Mesendoderm (in vitro differentiated cells): Measurements from ENCODE around the gene FST. TPM values are rescaled to one million over a fixed set of nuclear protein-coding genes. Genes with fewer than 3 reads are reported as not detected.
A peak's percentile ranks its signal among the peaks of the same experiment; 100 is the strongest.

Experiments
- DNase-seq: peaks from one replicate; pipeline ENCODE4 v3.0.0; 2013
- H2AK5ac ChIP-seq: 2 replicates; pipeline ENCODE4 v1.6.1; 2013; ENCODE audit warnings: low read length, inconsistent platforms
- H2BK120ac ChIP-seq: 2 replicates; pipeline ENCODE4 v1.6.1; 2013; ENCODE audit warnings: low read depth, mild to moderate bottlenecking, low read length, moderate library complexity, mixed read lengths
- H2BK15ac ChIP-seq: replicated peaks from 2 replicates; pipeline ENCODE4 v1.6.1; 2013; ENCODE audit warnings: low read depth, mild to moderate bottlenecking, moderate library complexity
- H2BK5ac ChIP-seq: 2 replicates; pipeline ENCODE4 v1.6.1; 2013; ENCODE audit warnings: low read length, inconsistent platforms
- H3K18ac ChIP-seq: 2 replicates; pipeline ENCODE4 v1.6.1; 2013; ENCODE audit warnings: mild to moderate bottlenecking, low read length, mixed read lengths
- H3K23ac ChIP-seq: one replicate; pipeline ENCODE4 v1.6.1; 2013; ENCODE audit warnings: low read length
- H3K27ac ChIP-seq: 2 replicates; pipeline ENCODE4 v1.5.1; 2013; ENCODE audit warnings: low read depth, mild to moderate bottlenecking, inconsistent platforms, low read length, moderate library complexity
- H3K27me3 ChIP-seq: 2 replicates; pipeline ENCODE4 v1.6.1; 2013; ENCODE audit warnings: low read length, control low read depth, mild to moderate bottlenecking, inconsistent platforms; ENCODE audit not compliant: insufficient read depth, poor library complexity
- H3K36me3 ChIP-seq: 2 replicates; pipeline ENCODE4 v1.6.1; 2013; ENCODE audit warnings: low read length, inconsistent platforms; ENCODE audit not compliant: control insufficient read depth, insufficient read depth
- H3K4ac ChIP-seq: one replicate; pipeline ENCODE4 v1.6.1; 2013; ENCODE audit warnings: low read depth, mild to moderate bottlenecking, low read length, moderate library complexity
- H3K4me1 ChIP-seq: 2 replicates; pipeline ENCODE4 v1.6.1; 2013; ENCODE audit warnings: low read depth, low read length, inconsistent platforms; ENCODE audit not compliant: control insufficient read depth
- H3K4me2 ChIP-seq: 2 replicates; pipeline ENCODE4 v1.6.1; 2013; ENCODE audit warnings: low read length
- H3K4me3 ChIP-seq: 2 replicates; pipeline ENCODE4 v1.5.1; 2013; ENCODE audit warnings: mild to moderate bottlenecking, low read length
- H3K56ac ChIP-seq: one replicate; pipeline ENCODE4 v1.6.1; 2013; ENCODE audit warnings: low read length
- H3K79me1 ChIP-seq: 2 replicates; pipeline ENCODE4 v1.6.1; 2013; ENCODE audit warnings: low read length, inconsistent platforms
- H3K79me2 ChIP-seq: 2 replicates; pipeline ENCODE4 v1.6.1; 2013; ENCODE audit warnings: mild to moderate bottlenecking, low read length; ENCODE audit not compliant: control insufficient read depth, insufficient read depth
- H3K9ac ChIP-seq: 2 replicates; pipeline ENCODE4 v1.6.1; 2013; ENCODE audit warnings: low read length, inconsistent platforms
- H4K5ac ChIP-seq: one replicate; pipeline ENCODE4 v1.6.1; 2013; ENCODE audit warnings: low read length
- H4K8ac ChIP-seq: one replicate; pipeline ENCODE4 v1.6.1; 2013; ENCODE audit warnings: low read depth, mild to moderate bottlenecking, control low read depth, low read length, moderate library complexity
- WGBS: extraction: QIAGEN DNeasy Blood & Tissue Kit; methylation state at CpG from one replicate; pipeline ENCODE4 v1.1.7; 2013; ENCODE audit warnings: low lambda C conversion rate, missing lambda C conversion rate; ENCODE audit not compliant: insufficient coverage; ENCODE audit errors: extremely low coverage; 5-methylcytosine and 5-hydroxymethylcytosine counted together
- polyA plus RNA-seq, 2 experiments: library from polyadenylated mRNA; stranded (reverse); fragments of 200-250 nt; gene quantifications; one replicate each; pipeline ENCODE4 v1.2.3, GENCODE V29; 2013

FST gene, protein sequence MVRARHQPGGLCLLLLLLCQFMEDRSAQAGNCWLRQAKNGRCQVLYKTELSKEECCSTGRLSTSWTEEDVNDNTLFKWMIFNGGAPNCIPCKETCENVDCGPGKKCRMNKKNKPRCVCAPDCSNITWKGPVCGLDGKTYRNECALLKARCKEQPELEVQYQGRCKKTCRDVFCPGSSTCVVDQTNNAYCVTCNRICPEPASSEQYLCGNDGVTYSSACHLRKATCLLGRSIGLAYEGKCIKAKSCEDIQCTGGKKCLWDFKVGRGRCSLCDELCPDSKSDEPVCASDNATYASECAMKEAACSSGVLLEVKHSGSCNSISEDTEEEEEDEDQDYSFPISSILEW
- 89.5 TPM for polyA plus RNA-seq (2013, experiment 1 of 2)
- polyA plus RNA-seq (2013, experiment 2 of 2) = 99.0 TPM

DNA sequence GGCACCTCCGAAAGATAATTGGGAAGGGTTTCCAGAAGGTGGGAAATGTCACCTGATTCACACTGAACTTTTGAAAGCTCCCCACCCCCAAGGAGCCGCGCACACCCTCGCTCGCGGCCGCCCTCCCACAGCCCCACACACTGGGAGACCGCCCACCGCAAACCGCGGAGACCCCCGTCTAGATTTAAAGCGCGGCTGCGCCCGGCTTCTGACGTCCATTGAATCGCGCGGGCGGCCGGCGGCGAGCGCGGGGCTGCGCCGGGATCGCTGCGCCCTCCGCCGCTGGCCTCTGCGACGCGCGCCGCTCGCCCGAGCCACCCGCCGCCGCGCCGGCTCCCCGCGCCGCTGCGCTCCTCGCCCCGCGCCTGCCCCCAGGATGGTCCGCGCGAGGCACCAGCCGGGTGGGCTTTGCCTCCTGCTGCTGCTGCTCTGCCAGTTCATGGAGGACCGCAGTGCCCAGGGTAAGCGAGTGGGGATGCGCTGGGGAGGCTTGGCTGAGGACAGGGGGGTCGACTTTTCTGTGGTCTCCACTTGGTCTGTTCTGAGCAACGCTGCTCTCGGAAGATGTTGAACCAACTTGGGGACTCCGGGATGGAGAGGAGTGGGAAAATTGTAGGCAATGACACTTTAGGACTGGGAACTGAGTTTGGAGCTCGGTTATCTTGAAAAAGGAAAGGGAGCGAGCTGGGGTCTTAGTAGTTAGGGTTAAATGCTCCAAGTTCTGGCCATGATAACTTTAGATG, at the start of gene FST:
TSS of gene FST (plus strand) at position 214 of the 743 bp plus-strand sequence. CDS start at position 377, 163 bp downstream.
- DNase-seq = peak; percentile 63
- H3K23ac ChIP-seq = peak within 1 kb of the TSS; percentile 59
- peak within 1 kb of the TSS; percentile 20 for H2BK5ac ChIP-seq
- peak within 1 kb of the TSS; percentile 22 for H3K4ac ChIP-seq
- no peaks in the 10 kb centered on the region for H3K27me3 ChIP-seq
- H2BK120ac ChIP-seq = peak within 1 kb of the TSS; percentile 97
- no CpG with 5 or more reads among the region's 64 CpGs for WGBS
- peak within 1 kb of the TSS; percentile 95 for H3K4me2 ChIP-seq
- H3K79me1 ChIP-seq = peaks cover 4% of the 10 kb centered on the region
- H3K27ac ChIP-seq = peak within 1 kb of the TSS; percentile 91
- peaks cover 2% of the 10 kb centered on the region for H3K36me3 ChIP-seq
- H3K4me1 ChIP-seq = peaks cover 2% of the 10 kb centered on the region
- no peak within 1 kb of the TSS for H2AK5ac ChIP-seq
- peak within 1 kb of the TSS; percentile 89 for H4K8ac ChIP-seq
- H3K79me2 ChIP-seq = peaks cover 20% of the 10 kb centered on the region
- H4K5ac ChIP-seq = no peak within 1 kb of the TSS
- peak within 1 kb of the TSS; percentile 88 for H3K9ac ChIP-seq
- H3K56ac ChIP-seq = peak within 1 kb of the TSS; percentile 95
- H2BK15ac ChIP-seq = peak within 1 kb of the TSS; percentile 88
- H3K18ac ChIP-seq = peak within 1 kb of the TSS; percentile 99
- peak within 1 kb of the TSS; percentile 85 for H3K4me3 ChIP-seq

DNA sequence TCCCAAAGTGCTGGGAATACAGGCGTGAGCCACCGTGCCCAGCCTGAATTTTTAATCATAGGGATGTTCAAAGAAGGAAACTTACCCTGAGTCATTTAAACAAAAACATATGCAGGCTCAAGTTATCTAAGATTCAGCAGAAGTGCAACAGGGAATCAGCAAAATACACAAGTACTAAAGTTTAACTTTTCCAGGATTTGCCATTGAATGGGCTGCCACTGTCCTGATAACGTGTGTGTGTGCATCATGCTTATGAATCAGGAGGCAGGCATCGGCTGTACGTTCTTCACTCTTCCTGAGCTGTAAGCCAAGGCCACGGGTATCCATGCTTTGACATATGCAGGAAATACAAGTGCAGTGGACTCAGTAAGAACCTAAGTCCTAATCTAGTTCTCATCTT, 48.8 kb upstream of the FST start:
- Histone ChIP-seq H3K4me1 (peaks cover 5% of the 10 kb centered on the region), H3K4me3 (no peak overlapping the region), H3K36me3 (no peaks in the 10 kb centered on the region), H3K27me3 (no peaks in the 10 kb centered on the region), H3K79me2 (no peaks in the 10 kb centered on the region), H3K27ac (no peak overlapping the region), H2BK15ac (no peak overlapping the region), H4K5ac (no peak overlapping the region), H3K9ac (no peak overlapping the region), H4K8ac (no peak overlapping the region), H3K18ac (no peak overlapping the region), H3K4ac (no peak overlapping the region), H2AK5ac (no peak overlapping the region), H3K56ac (no peak overlapping the region), H2BK120ac (no peak overlapping the region), H3K23ac (no peak overlapping the region), H3K4me2 (no peak overlapping the region), H2BK5ac (no peak overlapping the region), H3K79me1 (no peaks in the 10 kb centered on the region)
- no peak for DNase-seq
- no CpG with 5 or more reads among the region's 6 CpGs for WGBS

- Histone ChIP-seq H4K8ac (no peak overlapping the region), H3K4ac (no peak overlapping the region), H3K56ac (no peak overlapping the region), H2AK5ac (no peak overlapping the region), H3K27me3 (no peaks in the 10 kb centered on the region), H4K5ac (no peak overlapping the region), H3K79me2 (no peaks in the 10 kb centered on the region), H3K79me1 (no peaks in the 10 kb centered on the region), H3K4me3 (no peak overlapping the region), H2BK5ac (no peak overlapping the region), H2BK15ac (no peak overlapping the region), H3K23ac (no peak overlapping the region), H3K18ac (peak overlapping the region; percentile 18), H3K36me3 (no peaks in the 10 kb centered on the region), H3K4me1 (peaks cover 2% of the 10 kb centered on the region), H3K27ac (peak overlapping the region; percentile 23), H3K4me2 (no peak overlapping the region), H2BK120ac (no peak overlapping the region), H3K9ac (no peak overlapping the region)
- WGBS = no CpG with 5 or more reads among the region's 1 CpG
- peak; percentile 56 for DNase-seq
Observed at GRCh38 chr5:53433026-53433425, 47.4 kb upstream of the FST start.

- no peak overlapping the region for H2BK5ac ChIP-seq
- no peak overlapping the region for H3K56ac ChIP-seq
- no peak overlapping the region for H3K4ac ChIP-seq
- no peak overlapping the region for H2BK120ac ChIP-seq
- H3K4me2 ChIP-seq = no peak overlapping the region
- no peaks in the 10 kb centered on the region for H3K79me2 ChIP-seq
- H3K4me1 ChIP-seq = peaks cover 2% of the 10 kb centered on the region
- no peak overlapping the region for H3K27ac ChIP-seq
- H3K27me3 ChIP-seq = no peaks in the 10 kb centered on the region
- H3K36me3 ChIP-seq = no peaks in the 10 kb centered on the region
- no peak overlapping the region for H2BK15ac ChIP-seq
- H2AK5ac ChIP-seq = no peak overlapping the region
- DNase-seq = peak; percentile 82
- WGBS = no CpG with 5 or more reads among the region's 1 CpG
- H3K79me1 ChIP-seq = no peaks in the 10 kb centered on the region
- no peak overlapping the region for H3K18ac ChIP-seq
- H3K4me3 ChIP-seq = no peak overlapping the region
- no peak overlapping the region for H3K9ac ChIP-seq
- no peak overlapping the region for H3K23ac ChIP-seq
- no peak overlapping the region for H4K8ac ChIP-seq
- H4K5ac ChIP-seq = no peak overlapping the region
Observed at GRCh38 chr5:53434541-53434940, 45.9 kb upstream of the FST start.

- WGBS = no CpG with 5 or more reads among the region's 2 CpGs
- Histone ChIP-seq H3K27me3 (no peaks in the 10 kb centered on the region), H2BK15ac (no peak overlapping the region), H3K79me2 (no peaks in the 10 kb centered on the region), H2BK120ac (no peak overlapping the region), H3K18ac (no peak overlapping the region), H3K23ac (no peak overlapping the region), H3K79me1 (no peaks in the 10 kb centered on the region), H3K4me3 (no peak overlapping the region), H3K36me3 (no peaks in the 10 kb centered on the region), H2BK5ac (no peak overlapping the region), H3K27ac (no peak overlapping the region), H4K5ac (no peak overlapping the region), H3K56ac (no peak overlapping the region), H4K8ac (no peak overlapping the region), H2AK5ac (no peak overlapping the region), H3K4ac (no peak overlapping the region), H3K9ac (no peak overlapping the region), H3K4me2 (no peak overlapping the region), H3K4me1 (peaks cover 2% of the 10 kb centered on the region)
- DNase-seq = no peak
Observed at GRCh38 chr5:53436480-53437191, 43.8 kb upstream of the FST start.
